Cerebellar nuclear complex (tissue), 1 donor: ENCODE measurements around the gene IRF1.

Source experiments
- DNase-seq, 2 experiments: peaks; one replicate each; lab custom pipeline; 2025; lab: John Stamatoyannopoulos, UW

IRF1 gene

DNA sequence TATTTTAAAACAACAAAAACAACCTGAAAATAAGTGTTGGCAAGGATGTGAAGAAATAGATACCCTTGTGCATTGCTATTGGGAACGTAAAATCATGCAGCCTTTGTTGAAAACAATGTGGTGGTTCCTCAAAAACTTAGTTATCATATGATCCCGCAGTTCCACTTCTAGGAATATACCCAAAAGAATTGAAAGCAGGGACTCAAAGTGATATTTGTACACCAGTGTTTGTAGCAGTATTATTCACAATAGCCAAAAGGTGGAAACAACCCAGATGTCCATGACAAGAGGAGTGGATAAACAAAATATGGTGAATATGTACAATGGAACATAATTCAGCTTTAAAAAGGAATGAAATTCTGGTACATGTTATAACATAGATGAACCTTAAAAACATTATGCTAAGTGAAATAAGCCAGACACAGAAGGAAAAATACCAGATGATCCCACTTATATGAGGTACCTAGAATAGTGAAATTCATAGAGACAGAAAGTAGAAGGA is 29.0 kb downstream of the IRF1 start:
- no peak for DNase-seq

DNA sequence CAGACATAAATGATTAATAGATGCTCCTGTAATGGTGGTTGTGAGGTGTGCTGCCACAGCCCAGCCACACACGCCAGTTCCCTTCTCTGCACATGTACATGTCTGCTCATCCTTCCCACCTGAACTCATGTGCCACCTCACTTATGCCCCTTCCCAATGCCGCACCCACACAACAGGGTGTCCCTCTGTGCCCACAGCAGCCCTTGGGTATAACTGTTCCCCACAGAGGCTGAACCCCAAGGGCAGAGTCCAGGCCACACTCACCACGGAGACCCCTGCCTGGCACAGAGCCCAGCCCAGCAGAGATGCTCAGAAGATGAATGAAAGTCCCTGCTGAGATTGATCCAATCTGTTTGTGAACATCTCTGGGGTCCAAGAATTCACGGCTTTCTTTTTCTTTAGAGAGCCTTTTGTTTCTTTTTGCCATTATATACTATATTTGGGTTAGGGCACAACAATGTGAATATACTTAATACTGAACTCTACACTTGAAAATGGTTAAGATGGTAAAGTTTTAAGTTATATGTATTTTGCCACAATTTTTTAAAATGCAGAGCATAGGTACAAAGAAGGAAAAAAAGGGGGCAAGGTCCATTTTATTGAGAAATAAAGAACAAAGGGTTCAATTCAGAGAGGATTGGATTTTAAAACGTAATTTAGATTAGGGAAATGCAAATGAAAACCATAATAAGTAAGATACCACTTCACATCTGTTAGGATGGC is 29.6 kb downstream of the IRF1 start:
- DNase-seq: no peak

DNA sequence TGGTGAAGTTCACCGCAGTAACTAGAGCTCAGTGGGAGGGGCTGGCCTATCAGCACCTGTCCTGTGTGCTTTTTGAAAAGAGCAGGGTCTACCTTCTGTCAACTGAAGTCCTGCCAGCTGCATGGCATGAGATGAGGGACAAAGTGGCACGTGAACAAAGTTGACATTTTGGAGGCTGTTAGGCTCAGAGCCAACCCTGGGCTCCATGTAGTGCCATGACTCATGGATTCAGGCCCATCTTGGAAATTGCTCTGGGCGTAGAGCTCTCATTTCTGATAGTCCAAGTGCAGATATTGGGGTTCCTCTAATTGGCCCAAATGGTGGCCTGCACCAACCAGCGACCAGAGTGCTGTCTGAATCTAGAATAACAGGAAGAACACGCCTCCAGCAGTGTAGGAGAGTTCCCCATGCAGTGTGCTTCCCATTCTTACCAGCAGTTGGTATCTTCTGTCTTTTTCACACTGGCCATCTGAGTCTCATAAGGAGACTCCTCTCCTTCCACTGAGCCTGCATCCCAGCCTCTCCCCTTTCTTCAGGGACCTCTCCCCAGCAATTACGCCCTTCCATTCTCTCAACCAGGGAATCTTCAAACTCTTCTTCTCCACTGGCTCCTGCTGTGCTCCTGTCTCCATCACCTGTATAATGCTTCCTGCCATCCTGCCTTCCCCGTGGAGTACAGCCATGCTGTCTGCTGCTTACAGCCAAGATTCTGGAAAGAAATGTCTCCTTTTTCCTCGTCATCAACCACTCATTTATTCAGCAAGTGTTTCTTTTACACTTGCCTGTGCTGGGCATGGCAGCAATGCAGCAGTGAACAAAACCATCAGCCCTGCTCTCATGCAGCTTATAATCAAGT is 30.4 kb downstream of the IRF1 start:
- DNase-seq: no peak

DNA sequence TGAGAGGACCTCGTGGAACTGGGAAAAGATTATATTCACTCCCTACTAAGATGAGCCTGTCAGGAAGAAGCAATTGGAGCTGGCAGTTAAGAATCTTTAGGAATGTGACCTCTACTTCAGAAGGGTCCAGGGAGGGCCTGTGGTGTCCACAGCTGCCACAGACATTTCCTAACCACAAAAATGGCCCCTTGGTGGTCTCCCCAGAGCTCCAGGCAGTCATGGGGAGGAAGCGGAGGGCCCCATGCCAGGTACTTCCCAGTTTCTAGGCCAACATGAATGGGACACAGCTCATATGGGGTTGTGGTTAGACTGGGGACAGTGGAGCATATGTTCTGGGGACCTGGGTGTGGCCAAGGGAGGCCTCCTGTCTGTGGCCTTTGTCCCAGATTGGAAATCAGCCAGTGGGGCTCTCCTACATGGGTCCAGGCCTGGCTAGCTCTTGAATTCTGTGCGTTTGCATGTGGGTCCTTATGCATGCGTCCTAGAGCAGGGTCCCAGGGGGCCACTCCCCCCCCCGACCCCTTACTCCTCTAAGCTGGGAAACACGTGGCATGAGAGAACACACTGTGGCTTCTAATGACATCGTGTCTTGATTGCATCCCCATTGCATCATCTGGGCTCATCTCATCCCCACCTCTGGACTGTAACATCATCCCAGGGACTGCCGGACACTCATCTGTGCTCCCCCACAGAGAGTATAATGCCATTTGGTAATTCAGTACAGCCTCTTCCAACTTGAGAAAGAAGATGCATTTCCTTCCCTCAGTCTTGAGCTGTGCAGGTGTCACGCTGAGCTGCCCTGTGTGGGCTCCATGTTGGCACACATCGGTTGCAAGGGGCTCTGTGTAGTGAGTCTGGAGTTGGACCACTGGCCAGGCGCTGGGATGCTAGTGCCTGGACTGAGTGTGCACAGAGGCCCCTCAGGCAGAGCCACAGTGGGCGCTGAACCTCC is 31.3 kb downstream of the IRF1 start:
- no peak for DNase-seq

DNA sequence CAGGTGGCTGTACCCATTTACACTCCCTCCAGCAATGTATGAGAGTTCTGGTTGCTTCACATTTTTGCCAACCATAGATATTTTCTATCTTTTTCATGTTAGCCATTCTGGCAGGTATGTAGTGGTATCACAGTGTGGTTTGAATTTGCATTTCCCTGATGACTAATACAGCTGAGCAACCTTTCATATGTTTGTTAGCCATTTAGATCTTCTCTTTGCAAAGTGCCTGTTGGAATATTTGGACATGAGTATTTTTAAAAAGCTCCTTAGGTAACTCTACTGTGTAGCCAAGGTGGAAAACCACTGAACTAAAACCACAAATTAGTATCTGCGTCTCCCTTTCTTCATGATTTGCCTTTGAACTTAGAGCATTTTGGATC is 31.9 kb downstream of the IRF1 start:
- DNase-seq: no peak

DNA sequence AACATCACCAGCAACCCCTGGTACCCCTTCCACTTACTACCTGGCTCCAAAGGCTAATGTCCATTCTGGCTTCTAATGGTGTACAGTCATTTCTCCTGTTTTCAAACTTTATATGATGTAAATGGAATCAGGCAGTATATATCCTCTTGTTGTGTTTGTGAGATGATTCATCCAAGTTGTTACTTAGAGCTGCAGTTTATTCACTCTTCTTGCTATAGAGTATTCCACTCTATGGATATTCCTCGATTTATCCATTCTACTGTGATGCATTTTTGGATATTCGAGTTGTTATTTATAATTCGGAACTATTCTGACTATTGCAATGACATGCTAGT is 32.4 kb downstream of the IRF1 start:
- DNase-seq: no peak

DNA sequence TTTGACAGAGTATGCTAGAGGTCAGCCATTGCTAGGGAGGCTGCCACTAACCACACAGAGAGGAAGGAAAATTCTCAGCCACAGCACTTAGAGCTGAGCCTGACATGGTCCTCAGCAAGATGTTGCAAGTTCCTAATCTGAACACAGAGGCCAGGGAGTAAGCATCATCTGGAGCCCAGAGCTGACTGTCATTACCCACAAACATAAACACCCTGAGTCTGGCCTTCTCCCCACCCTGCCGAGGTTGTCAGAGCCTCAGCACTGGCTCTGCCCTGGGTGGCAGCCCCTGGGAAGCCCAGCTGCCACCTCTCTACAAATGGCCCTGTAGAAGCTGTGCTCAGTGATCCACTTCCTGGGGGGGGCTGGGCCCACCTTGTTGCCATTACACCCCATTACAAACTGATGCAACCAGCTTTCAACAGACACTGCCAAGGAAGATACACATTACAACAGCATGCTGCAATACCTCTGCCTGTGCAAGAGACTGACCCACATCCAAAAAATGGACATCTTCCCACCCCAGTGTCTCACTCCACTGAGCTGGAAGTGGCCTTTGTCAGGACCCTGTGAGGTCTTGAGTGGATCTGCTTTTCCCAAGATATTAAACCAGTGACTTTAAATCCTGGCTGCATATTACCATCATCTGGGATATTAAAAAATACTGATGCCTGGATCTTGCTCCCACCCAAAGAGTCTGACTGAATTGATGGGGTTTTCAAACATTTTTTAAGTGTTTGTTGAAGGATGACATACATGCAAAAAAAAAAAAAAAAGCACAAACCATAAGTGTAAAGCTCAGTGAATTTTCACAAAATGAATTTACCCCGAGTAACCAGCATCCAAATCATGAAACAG is 33.0 kb downstream of the IRF1 start:
- DNase-seq: no peak

DNA sequence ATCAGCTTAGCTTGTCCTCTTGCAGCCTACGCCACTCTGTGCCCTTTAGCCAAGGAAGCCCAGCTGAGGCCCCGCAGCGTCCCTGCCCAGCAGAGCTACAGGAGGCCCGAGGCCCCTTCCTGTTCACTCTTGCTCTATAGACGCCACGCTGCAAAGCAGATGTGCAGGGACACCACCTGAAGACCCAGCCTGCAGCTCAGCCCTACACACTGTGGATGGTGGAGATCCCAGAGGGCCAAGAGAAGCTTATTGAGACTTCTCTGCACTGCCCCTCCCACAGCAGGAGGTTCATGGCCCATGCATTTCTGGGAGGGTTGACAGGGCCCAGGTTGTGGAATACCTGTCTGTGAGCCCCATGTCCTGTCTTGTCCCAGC is 33.6 kb downstream of the IRF1 start:
- no peak for DNase-seq

DNA sequence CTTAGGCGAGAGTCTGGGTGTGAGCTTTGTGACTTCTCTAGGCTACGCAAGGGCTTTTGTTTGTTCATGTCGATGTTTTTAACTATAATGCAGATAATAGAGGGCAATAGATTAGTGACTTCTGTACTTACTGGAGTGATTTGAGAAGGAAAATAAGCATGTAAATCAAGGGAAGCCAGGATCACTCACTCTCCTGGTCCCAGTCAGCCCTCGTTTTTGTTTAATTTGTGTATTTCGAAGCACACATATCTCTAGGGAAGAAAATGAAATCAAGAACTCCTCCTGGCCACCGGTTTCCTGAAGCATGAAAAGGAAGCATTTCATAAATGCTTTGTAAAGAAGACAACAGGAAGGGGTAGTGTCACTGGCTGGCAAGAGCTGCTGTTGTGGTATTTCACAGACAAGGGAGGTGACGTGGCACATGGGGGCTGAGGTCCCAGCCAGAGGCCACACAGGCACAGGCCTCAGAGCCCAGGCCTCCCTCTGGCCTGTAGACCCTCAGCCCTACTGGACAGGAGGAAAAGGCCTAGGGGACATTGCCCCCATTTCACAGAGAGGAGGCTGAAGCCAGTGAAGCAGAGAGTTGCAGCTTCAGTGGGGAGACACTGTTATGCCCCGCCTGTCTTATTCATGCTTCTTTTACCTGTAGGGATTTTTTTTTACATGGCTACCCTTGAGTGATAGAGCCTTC is 34.1 kb downstream of the IRF1 start:
- no peak for DNase-seq

DNA sequence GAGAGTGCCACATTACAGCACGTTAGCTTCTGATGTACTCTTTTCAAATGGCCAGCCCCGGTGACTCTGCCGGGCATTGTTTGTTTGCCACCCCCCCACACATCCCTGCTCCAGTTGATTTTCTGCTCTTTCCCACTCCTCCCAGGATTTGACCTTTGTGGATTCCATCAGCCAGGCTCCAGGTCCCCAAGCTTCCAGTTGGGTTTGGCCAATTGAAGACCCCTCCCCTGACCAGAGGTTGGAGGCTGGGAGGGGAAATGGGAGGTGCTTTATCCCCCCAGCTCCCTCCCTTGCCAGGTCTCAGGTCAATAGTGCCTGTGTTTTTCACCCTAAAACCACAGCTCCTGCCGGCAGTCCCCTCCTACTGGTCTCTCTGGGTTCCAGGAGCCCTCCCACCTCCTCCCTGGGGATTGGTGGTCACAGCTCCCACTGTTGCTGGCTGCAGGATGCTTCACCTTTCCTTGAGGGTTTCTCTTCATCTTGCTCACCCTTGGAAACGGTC is 34.9 kb downstream of the IRF1 start:
- DNase-seq: no peak

DNA sequence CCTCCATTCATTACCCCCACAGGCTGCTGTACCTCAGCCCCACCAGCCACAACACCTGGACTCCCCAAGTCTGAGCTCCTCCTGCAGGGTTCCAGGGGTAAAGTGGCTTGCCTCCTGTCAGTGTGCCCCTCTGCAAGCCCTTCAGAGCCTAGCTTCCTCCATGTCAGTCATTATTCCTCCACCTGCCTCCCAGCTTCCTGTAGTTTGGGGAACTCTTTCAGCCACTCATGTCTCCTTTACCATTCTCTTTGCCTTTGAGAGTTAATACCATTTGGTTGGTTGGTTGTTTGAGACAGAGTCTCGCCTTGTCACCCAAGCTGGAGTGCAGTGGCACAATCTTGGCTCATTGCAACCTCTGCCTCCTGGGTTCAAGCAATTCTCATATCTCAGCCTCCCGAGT is 36.2 kb downstream of the IRF1 start:
- no peak for DNase-seq

DNA sequence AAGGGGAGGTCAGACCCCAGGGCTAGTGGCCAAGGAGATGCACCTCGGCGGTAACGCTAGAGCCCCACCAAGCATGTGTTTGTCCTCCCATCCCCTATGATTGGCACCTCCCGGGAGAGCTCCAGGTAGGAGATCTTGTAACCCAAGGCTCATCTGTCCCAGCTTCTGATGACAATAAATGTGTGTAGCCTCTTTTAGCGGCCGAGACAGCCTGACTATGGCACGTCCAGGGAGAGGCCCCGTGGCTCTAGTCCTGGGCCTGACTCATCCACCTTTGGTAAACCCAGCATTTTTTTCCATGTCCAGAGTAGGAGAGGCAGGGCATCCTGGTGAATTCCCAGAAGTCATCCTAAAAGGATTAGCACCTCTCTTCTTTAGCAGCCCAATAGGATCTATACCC is 39.2 kb downstream of the IRF1 start:
- DNase-seq: no peak

DNA sequence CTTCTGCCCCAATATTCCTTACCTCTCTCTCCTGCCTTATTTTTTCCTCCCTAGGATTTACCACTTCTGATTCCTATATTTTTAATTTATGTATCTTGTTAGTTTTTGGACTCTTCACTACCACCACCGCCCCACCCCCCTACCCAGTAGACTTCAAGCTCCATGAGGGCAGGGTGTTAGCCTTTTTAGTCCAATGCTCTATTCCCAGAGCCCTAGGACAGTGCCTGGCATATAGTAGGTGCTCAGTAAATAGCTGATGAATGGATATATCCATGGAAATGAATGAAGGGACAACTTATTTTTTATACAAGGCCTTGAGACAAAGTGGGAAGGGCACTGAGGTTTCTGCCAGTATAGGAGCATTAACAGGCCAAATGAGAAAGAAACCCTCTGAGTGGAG is 41.5 kb downstream of the IRF1 start:
- no peak for DNase-seq

DNA sequence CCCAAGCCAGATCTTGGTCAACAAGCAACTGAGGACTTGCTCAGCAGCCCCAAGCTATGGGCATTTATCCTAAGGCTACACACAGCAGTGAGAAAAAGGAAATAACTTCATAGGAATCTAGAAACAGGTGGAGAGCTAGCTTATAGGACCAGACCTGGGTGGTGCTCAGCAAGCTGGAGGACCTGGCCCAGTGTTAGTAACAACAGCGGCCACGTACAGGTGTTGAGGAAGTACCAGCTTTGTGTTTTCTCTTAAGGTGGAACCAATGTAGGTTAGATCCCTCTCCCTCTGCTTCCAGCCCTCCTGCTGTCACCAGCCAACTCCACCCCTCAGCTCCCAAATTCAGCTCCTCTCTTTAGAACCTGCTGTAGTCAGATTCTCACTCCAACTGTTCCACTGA is 43.4 kb downstream of the IRF1 start:
- no peak for DNase-seq

DNA sequence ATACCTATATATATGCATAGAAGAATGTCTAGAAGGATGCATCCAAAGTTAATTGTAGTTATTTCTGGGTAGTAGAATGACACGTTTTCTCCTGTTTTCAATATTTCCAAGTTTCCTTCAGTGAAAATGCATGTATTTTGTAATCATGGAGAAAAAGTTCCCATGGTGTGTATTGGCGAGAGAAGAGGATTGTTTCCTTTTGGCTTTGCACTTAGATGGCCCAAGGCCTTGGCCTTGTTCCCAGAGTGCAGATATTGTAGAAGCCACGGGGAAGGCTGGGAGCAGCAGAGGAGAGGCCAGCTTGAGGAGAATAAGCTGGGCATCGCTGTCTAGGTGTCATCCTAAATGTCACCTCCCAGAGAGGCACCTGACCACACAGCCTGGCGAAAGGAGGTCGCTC is 44.0 kb downstream of the IRF1 start:
- DNase-seq: peak; percentile 54 to 89

DNA sequence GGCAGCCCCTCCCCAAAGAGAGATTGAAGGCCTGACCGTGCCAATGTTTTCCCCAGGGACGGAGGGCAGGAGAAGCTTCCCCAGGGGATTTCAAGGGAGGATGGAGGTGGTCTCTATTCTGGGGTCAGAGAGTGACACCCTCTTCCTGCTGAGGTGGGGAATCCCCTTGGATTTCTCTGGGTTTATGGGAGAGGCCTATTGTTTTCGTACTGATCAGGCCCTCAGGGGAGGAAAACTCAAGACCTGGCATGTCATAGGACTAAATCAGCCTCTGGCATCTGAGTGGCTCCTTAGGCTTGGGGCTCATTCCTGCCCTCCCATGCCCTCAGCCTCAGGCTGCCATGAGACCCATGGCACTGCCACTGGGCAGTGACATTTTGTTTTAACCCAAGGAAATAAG is 44.6 kb downstream of the IRF1 start:
- DNase-seq: no peak

DNA sequence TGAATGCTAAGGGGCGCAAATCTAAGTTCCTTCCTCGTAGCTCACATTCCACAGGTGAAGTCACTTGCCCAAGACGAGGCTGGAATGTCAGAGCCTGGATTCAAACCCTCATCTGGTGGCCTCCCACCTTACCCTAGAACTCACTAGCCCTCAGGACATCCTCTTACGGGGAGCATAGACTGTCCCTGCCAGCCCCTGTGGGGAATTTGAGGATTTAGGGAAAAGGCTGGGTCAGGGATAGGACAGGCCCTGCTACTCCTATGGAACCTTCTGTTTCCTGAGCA is 45.0 kb downstream of the IRF1 start:
- DNase-seq: no peak

DNA sequence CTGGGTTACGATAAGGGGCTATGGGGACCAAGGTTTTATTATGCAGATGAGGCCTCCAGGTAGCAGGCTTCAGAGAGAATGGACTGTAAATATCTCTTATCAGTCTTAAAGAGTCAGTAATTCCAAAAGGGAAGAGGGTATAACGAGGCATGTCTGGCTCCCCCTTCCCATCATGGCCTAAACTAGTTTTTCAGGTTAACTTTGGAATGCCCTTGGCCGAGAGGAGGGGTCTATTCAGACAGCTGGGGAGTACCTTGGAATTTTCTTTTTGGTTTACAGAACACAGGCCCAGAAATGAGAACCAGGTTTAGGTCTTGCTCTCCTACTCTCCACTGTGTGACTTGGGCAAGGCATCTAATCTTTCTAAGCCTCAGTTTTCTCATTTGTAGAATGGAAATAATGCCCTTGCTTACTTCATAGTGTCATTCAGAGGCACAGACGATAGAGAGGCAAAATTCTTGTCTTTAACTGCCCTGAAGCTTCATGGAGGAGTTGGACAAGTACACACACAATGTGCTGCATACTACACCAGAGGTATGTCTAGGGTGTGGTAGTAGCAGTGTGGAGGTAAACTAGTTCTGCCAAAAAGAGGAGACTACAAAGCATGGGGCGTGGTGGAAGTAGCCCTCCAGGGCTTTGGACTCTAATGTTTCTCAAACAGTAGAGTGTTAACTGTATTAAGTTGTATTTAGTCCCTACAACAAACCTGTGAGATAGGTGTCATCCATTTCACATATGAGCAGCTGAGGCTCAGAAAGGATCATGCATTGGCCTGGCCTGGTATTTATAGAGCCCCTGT is 45.5 kb downstream of the IRF1 start:
- DNase-seq: no peak

DNA sequence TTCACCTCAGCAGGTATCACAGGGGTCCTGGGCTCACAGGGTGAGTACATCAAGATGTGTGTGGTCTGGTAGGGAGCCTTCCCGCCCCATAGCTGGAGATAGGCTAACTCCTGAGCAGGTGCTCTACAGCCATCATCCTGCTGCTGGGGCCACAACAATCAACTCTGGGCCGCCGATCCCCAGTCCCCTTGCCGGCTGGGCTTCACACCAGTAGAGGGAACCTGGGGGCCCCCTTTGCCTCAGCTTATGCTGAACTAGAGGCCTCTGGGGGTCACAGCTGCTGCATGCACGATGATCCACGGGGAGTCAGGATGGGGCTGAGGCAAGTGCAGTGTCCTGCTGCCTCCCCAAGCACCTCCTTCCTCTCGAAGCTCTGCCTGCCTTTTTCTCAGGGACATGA is 46.5 kb downstream of the IRF1 start:
- DNase-seq: no peak

DNA sequence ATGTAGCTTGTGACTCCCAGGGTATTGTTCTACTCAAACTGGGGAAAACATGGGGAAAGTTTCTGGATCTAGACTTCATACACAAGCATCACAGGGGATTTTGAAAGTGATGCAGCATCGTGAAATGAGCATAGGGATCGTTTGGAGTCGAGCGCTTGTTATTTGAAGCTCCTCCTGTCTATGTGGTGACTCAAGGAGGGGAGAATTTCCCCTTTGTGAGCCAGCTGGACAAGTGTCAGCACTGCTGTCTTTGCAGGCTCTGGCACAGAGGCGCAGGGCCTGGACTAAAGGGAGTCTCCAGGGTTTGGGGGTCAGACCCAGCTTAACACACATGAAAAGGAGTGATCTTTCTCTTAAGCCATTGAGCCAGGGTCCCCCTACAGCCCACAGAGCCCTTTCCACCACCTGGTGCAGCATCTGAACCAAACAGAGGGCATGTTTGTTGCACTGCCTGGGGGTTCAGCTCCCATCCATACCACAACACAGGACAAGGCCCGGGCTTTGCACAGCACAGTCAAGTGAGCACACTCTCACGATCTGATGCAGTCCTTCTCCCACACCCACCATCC is 51.0 kb downstream of the IRF1 start:
- no peak for DNase-seq
